T47D (cell line): ENCODE measurements around the gene PNPLA7.
"Not testable (repeated sequence)": the region's sequence is repeated elsewhere in the genome, so short reads cannot be mapped to it uniquely, and the experiment has no call there.

ENCODE experiments used
- DNase-seq, 2 experiments: peaks; one replicate each; pipeline versions ENCODE4 v3.0.0 to v3.0.0-alpha.2; 2011 to 2012; ENCODE audit warnings: low read depth in 1 of 2, low spot score in 1 of 2
- JUND ChIP-seq: IDR thresholded peaks from 2 replicates; pipeline ENCODE4 v1.6.1; 2012; ENCODE audit warnings: low read depth
- in situ Hi-C: cut with HindIII; loops from 2 replicates; pipeline ENCODE4 v1.10.0; 2016; ENCODE audit warnings: low sequenced_read_pairs, low pct_unique_long_range_greater_than_20kb

The PNPLA7 gene

GRCh38 chr9:137524161-137524980 lies 25.8 kb downstream of the PNPLA7 start:
- in situ Hi-C loops: no loop called here

GRCh38 chr9:137522746-137523455 lies 27.3 kb downstream of the PNPLA7 start:
- in situ Hi-C loops: no loop called here
- no peak for DNase-seq
- TF ChIP-seq JUND: no peak

More at GRCh38 chr9:137524161-137524980, 25.8 kb downstream of the PNPLA7 start:
- no peak for DNase-seq
- TF ChIP-seq JUND: no peak

GRCh38 chr9:137521405-137521985 lies 28.7 kb downstream of the PNPLA7 start:
- no peak for TF ChIP-seq JUND
- no peak for DNase-seq
- in situ Hi-C loops: no loop called here

DNA sequence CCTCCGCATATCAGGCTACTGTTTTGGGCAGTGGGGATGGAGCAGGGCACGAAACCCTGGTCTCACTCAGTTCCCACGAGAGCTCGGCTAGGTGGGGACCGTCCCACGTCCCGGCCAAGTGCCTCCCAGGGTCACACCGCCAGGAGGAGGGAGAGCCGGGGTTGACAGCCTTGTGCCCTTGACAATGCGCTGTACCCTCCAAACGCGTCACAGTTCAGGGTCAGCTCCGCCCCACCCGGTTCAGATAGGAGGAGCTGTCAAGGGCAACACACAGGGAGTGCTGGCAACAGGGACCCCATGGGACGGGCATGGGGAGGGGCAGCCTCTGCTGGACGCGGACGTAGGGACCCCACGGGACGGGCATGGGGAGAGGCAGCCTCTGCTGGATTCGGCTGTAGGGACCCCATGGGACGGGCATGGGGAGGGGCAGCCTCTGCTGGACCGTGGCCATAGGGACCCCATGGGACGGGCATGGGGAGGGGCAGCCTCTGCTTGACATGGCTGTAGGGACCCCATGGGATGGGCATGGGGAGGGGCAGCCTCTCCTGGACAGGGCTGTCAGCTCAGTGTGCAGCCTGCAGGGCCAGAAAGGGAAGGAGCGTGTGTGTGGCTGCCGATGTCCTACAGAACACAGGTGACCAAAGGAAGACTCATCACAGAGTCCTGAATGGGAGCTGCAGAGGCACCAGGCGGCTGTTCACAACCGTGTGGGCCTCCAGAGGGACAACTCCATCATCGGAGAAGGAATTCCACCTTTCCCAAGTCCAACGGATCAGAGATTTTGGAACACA lies 29.4 kb downstream of the PNPLA7 start:
- TF ChIP-seq JUND: no peak
- in situ Hi-C loops: no loop called here
- DNase-seq: no peak

DNA sequence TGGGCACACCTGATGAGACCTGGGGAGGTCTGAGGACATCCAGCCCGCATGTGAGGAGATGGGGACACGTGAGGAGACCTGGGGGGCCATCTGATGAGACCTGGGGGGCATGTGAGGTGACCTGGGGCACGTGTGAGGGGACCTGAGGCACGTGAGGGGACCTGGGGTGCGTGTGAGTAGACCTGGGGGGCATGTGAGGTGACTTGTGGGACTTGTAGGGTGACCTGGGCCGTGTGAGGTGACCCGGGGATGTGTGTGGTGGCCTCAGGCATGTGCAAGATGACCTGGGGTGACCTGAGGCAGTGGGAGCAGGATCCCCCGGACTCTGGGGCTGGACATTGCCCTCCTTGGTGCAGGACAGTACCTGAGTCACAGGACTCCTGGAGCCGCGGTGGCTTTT lies 30.6 kb downstream of the PNPLA7 start:
- DNase-seq: no peak
- in situ Hi-C loops: no loop called here
- no peak for TF ChIP-seq JUND

DNA sequence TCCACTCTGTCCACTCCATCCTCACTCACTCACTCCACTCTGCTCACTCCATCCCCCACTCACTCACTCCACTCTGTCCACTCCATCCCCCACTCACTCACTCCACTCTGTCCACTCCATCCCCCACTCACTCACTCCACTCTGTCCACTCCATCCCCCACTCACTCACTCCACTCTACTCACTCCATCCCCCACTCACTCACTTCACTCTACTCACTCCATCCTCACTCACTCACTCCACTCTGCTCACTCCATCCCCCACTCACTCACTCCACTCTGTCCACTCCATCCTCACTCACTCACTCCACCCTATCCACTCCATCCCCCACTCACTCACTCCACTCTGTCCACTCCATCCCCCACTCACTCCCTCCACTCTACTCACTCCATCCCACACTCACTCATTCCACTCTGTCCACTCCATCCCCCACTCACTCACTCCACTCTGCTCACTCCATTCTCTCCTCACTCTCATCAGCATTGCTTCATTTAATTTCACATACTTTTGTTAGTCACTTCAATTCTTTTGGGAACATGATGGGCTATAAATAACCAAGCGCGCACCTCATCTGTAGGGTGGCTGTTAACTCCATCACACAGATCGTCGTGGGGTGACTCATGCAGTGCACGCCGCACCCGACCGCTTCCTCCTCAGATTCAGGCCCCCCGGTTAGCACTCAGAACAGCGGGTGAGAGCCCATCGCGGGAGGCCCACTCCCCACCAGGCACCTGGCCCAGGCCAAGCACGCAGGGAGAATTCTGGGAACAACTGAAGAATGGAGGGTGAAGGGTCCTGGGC lies 31.3 kb downstream of the PNPLA7 start:
- in situ Hi-C loops, DNase-seq: not testable (repeated sequence)

GRCh38 chr9:137516144-137516917 lies 33.9 kb downstream of the PNPLA7 start:
- in situ Hi-C loops: no loop called here
- DNase-seq: peak in 1 of 2 experiments; percentile 39
- no peak for TF ChIP-seq JUND

- in situ Hi-C loops: no loop called here
- no peak for TF ChIP-seq JUND
- DNase-seq: no peak
These were observed 34.9 kb downstream of the PNPLA7 start for GRCh38 chr9:137515338-137515724.

GRCh38 chr9:137514691-137515337 lies 35.4 kb downstream of the PNPLA7 start:
- no peak for TF ChIP-seq JUND
- DNase-seq: no peak
- in situ Hi-C loops: no loop called here

DNA sequence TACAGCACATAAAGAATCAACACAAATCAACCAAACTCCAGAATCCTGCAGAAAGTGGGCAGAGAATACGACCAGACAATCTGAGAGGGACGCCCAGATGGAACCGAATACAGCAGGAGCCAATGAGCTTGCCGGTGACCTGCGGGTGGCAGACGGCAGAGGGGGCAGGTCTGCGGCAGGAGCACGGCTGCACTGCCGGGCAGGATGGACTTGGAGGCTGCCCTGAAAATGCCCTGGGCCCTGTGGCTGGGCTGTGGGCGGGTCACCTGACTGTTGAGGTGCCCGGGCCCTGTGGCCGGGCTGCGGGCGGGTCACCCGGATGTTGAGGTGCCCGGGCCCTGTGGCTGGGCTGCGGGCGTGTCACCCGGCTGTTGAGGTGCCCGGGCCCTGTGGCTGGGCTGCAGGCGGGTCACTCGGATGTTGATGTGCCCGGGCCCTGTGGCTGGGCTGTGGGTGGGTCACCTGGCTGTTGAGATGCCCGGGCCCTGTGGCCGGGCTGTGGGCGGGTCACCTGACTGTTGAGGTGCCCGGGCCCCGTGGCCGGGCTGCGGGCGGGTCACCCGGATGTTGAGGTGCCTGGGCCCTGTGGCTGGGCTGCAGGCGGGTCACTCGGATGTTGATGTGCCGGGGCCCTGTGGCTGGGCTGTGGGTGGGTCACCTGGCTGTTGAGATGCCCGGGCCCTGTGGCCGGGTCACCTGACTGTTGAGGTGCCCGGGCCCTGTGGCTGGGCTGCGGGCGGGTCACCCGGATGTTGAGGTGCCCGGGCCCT lies 36.2 kb downstream of the PNPLA7 start:
- in situ Hi-C loops: not testable (repeated sequence)
- peak; percentile 83 to 89 for DNase-seq

DNA sequence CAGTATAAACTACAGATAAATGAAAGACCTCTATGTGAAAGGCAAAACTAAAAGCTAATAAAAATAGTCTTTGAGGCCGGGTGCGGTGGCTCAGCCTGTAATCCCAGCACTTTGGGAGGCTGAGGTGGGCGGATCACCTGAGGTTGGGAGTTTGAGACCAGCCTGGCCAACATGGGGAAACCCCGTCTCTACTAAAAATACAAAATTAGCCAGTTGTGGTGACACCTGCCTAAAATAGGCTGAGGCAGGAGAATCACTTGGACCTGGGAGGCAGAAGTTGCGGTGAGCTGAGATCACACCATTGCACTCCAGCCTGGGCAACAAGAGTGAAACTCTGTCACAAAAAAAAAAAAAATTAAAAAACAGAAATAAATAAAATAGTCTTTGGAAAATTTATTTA lies 37.1 kb downstream of the PNPLA7 start:
- in situ Hi-C loops, DNase-seq: not testable (repeated sequence)
